Neural cell (in vitro differentiated cells): ENCODE results near the gene CBLB. TPM values are rescaled to one million over a fixed set of nuclear protein-coding genes. Genes with fewer than 3 reads are reported as not detected.

ENCODE experiments used
- H2AFZ ChIP-seq: fragments of 200-600, 300-800 bp; sonication (generic), shearing (Covaris generic); 2 replicates; pipeline ENCODE4 v1.6.0; 2014; ENCODE audit warnings: low read depth, mild to moderate bottlenecking, antibody characterized with exemption, low read length, moderate library complexity
- H3F3A ChIP-seq: fragments of 200-600 bp; shearing (Covaris generic); 2 replicates; pipeline ENCODE4 v1.6.1; 2016; ENCODE audit warnings: mild to moderate bottlenecking, moderate library complexity, mixed read lengths, antibody characterized with exemption, low read length; ENCODE audit not compliant: insufficient read depth, poor library complexity, severe bottlenecking
- H3K27ac ChIP-seq: fragments of 200-600, 300-800 bp; sonication (generic), shearing (Covaris generic); 2 replicates; pipeline ENCODE4 v1.5.1; 2014; ENCODE audit warnings: mild to moderate bottlenecking, low read length, moderate library complexity
- H3K27me3 ChIP-seq: fragments of 300-800, 200-600 bp; sonication (generic), shearing (Covaris generic); 2 replicates; pipeline ENCODE4 v1.6.0; 2014; ENCODE audit warnings: mild to moderate bottlenecking, low read depth, low read length, moderate library complexity; ENCODE audit not compliant: insufficient read depth
- H3K36me3 ChIP-seq: fragments of 300-800, 200-600 bp; sonication (generic), shearing (Covaris generic); 2 replicates; pipeline ENCODE4 v1.5.1; 2014; ENCODE audit warnings: mild to moderate bottlenecking, antibody characterized with exemption, low read length, moderate library complexity; ENCODE audit not compliant: insufficient read depth
- H3K4me2 ChIP-seq: fragments of 300-800, 200-600 bp; sonication (generic), shearing (Covaris generic); 2 replicates; pipeline ENCODE4 v1.6.0; 2014; ENCODE audit warnings: mild to moderate bottlenecking, low read length
- H3K4me3 ChIP-seq: fragments of 300-800, 200-600 bp; sonication (generic), shearing (Covaris generic); 2 replicates; pipeline ENCODE4 v1.5.1; 2014; ENCODE audit warnings: mild to moderate bottlenecking, low read length, moderate library complexity
- H3K79me2 ChIP-seq: fragments of 200-600 bp; shearing (Covaris generic); replicated peaks from 2 replicates; pipeline ENCODE4 v1.6.0; 2014; ENCODE audit warnings: mild to moderate bottlenecking, low read length, moderate library complexity; ENCODE audit not compliant: insufficient read depth
- H3K9ac ChIP-seq: fragments of 300-800, 200-600 bp; sonication (generic), shearing (Covaris generic); 2 replicates; pipeline ENCODE4 v1.6.1; 2016; ENCODE audit warnings: mild to moderate bottlenecking, low read length, mixed read lengths
- H3K9me2 ChIP-seq: fragments of 200-600 bp; shearing (Covaris generic); 2 replicates; pipeline ENCODE4 v1.6.1; 2016; ENCODE audit warnings: mild to moderate bottlenecking, low read length, mixed read lengths; ENCODE audit not compliant: insufficient read depth
- H3K9me3 ChIP-seq: fragments of 200-600, 300-800 bp; sonication (generic), shearing (Covaris generic); 2 replicates; pipeline ENCODE4 v1.6.1; 2016; ENCODE audit warnings: mild to moderate bottlenecking, mixed run types, low read length, moderate library complexity, mixed read lengths
- H4K20me1 ChIP-seq: fragments of 200-600 bp; shearing (Covaris generic); 2 replicates; pipeline ENCODE4 v1.6.1; 2016; ENCODE audit warnings: mild to moderate bottlenecking, mixed run types; ENCODE audit not compliant: insufficient read depth
- EP300 ChIP-seq: fragments of 450-650 bp; conservative IDR thresholded peaks from 2 replicates; pipeline ENCODE4 v1.6.1; 2014; ENCODE audit warnings: antibody characterized with exemption, mild to moderate bottlenecking, moderate library complexity; ENCODE audit not compliant: poor library complexity, severe bottlenecking
- EZH2 ChIP-seq: fragments of 200-600, 300-800 bp; shearing (Covaris generic), sonication (generic); IDR thresholded peaks from 2 replicates; pipeline ENCODE4 v1.6.1; 2014; ENCODE audit warnings: antibody characterized with exemption, low read length, borderline replicate concordance, mild to moderate bottlenecking; ENCODE audit not compliant: insufficient read depth, poor library complexity, severe bottlenecking
- MXI1 ChIP-seq: fragments of 450-650 bp; conservative IDR thresholded peaks from 2 replicates; pipeline ENCODE4 v1.6.1; 2014; ENCODE audit warnings: antibody characterized with exemption, mild to moderate bottlenecking; ENCODE audit not compliant: poor library complexity, severe bottlenecking
- POLR2AphosphoS5 ChIP-seq: IDR thresholded peaks from 2 replicates; pipeline ENCODE4 v1.6.1; 2012
- RAD21 ChIP-seq: fragments of 450-650 bp; conservative IDR thresholded peaks from 2 replicates; pipeline ENCODE4 v1.6.1; 2014; ENCODE audit warnings: antibody characterized with exemption, mild to moderate bottlenecking, moderate library complexity
- REST ChIP-seq: IDR thresholded peaks from 2 replicates; pipeline ENCODE4 v1.6.1; 2012; ENCODE audit warnings: borderline replicate concordance
- SMC3 ChIP-seq: fragments of 450-650 bp; conservative IDR thresholded peaks from 2 replicates; pipeline ENCODE4 v1.6.1; 2014; ENCODE audit warnings: antibody characterized with exemption, mild to moderate bottlenecking, moderate library complexity; ENCODE audit not compliant: poor library complexity
- TAF1 ChIP-seq: IDR thresholded peaks from 2 replicates; pipeline ENCODE4 v1.6.1; 2012; ENCODE audit warnings: low read depth
- polyA plus RNA-seq: library from polyadenylated mRNA; depleted of rRNA; stranded (reverse); fragments of >200 nt; gene quantifications from 2 replicates; pipeline ENCODE4 v1.2.3, GENCODE V29; 2014
- TF ChIP-seq, protein P1 (sequence below): fragments of 450-650 bp; IDR thresholded peaks from 2 replicates; pipeline ENCODE4 v1.5.1; 2014; ENCODE audit warnings: antibody characterized with exemption, mild to moderate bottlenecking, moderate library complexity; ENCODE audit not compliant: poor library complexity, severe bottlenecking

Gene CBLB
- polyA plus RNA-seq, 1 donor from 2014 or later: 36.4 TPM

- TF ChIP-seq POLR2AphosphoS5: no peak
- TF ChIP-seq, protein P1, sequence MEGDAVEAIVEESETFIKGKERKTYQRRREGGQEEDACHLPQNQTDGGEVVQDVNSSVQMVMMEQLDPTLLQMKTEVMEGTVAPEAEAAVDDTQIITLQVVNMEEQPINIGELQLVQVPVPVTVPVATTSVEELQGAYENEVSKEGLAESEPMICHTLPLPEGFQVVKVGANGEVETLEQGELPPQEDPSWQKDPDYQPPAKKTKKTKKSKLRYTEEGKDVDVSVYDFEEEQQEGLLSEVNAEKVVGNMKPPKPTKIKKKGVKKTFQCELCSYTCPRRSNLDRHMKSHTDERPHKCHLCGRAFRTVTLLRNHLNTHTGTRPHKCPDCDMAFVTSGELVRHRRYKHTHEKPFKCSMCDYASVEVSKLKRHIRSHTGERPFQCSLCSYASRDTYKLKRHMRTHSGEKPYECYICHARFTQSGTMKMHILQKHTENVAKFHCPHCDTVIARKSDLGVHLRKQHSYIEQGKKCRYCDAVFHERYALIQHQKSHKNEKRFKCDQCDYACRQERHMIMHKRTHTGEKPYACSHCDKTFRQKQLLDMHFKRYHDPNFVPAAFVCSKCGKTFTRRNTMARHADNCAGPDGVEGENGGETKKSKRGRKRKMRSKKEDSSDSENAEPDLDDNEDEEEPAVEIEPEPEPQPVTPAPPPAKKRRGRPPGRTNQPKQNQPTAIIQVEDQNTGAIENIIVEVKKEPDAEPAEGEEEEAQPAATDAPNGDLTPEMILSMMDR: no peak
- TF ChIP-seq SMC3: no peak
- TF ChIP-seq TAF1: no peak
- TF ChIP-seq EP300: no peak
- TF ChIP-seq RAD21: no peak
- TF ChIP-seq MXI1: no peak
- no peak for TF ChIP-seq REST
- no peak for TF ChIP-seq EZH2
- Histone ChIP-seq H3F3A (no peaks in the 10 kb centered on the region), H3K79me2 (peaks cover 15% of the 10 kb centered on the region), H3K4me2 (no peak overlapping the region), H3K9ac (no peak overlapping the region), H4K20me1 (no peaks in the 10 kb centered on the region), H3K4me3 (no peak overlapping the region), H3K9me3 (no peaks in the 10 kb centered on the region), H2AFZ (no peak overlapping the region), H3K27me3 (no peaks in the 10 kb centered on the region), H3K27ac (no peak overlapping the region), H3K36me3 (peaks cover 5% of the 10 kb centered on the region), H3K9me2 (no peaks in the 10 kb centered on the region)
Observed at GRCh38 chr3:105764378-105765307, 104.2 kb downstream of the CBLB start.

GRCh38 chr3:105763659-105764036 is 105.2 kb downstream of the CBLB start:
- no peaks in the 10 kb centered on the region for H4K20me1 ChIP-seq
- TF ChIP-seq, protein P1: no peak
- TF ChIP-seq TAF1: no peak
- no peak for TF ChIP-seq EZH2
- TF ChIP-seq SMC3: no peak
- no peak for TF ChIP-seq POLR2AphosphoS5
- no peak for TF ChIP-seq MXI1
- no peak for TF ChIP-seq REST
- TF ChIP-seq EP300: no peak
- TF ChIP-seq RAD21: no peak
- no peaks in the 10 kb centered on the region for H3K27me3 ChIP-seq
- H2AFZ ChIP-seq: no peak overlapping the region
- no peaks in the 10 kb centered on the region for H3K9me3 ChIP-seq
- peaks cover 13% of the 10 kb centered on the region for H3K79me2 ChIP-seq
- H3K27ac ChIP-seq: no peak overlapping the region
- no peaks in the 10 kb centered on the region for H3F3A ChIP-seq
- H3K4me2 ChIP-seq: no peak overlapping the region
- no peaks in the 10 kb centered on the region for H3K9me2 ChIP-seq
- H3K4me3 ChIP-seq: no peak overlapping the region
- peaks cover 5% of the 10 kb centered on the region for H3K36me3 ChIP-seq
- H3K9ac ChIP-seq: no peak overlapping the region
